Nucleus accumbens (tissue), 56 donors: Measurements from ENCODE around the gene RPL22.
"Not testable (repeated sequence)": the region's sequence is repeated elsewhere in the genome, so short reads cannot be mapped to it uniquely, and the experiment has no call there.

Experiments used
- DNase-seq, 56 donors: peaks; one replicate each; lab custom pipeline; 2025; lab: John Stamatoyannopoulos, UW

The RPL22 gene

GRCh38 chr1:6234502-6235295, 35.3 kb upstream of the RPL22 start:
- peak in 20 of 56 donors; percentile 3 to 61 (median 24) for DNase-seq

- DNase-seq: no peak
Observed at GRCh38 chr1:6233376-6233775, 34.0 kb upstream of the RPL22 start.

- peak in 1 of 56 donors; percentile 28 for DNase-seq
Observed at GRCh38 chr1:6225651-6226050, 26.3 kb upstream of the RPL22 start.

- no peak for DNase-seq
Observed at GRCh38 chr1:6224718-6225117, 25.3 kb upstream of the RPL22 start.

GRCh38 chr1:6223617-6224016, 24.2 kb upstream of the RPL22 start:
- DNase-seq: no peak

- no peak for DNase-seq
Observed at GRCh38 chr1:6222636-6223035, 23.2 kb upstream of the RPL22 start.

- no peak for DNase-seq
Observed at GRCh38 chr1:6221210-6221784, 21.9 kb upstream of the RPL22 start.

- DNase-seq: no peak
Observed at GRCh38 chr1:6220236-6220635, 20.8 kb upstream of the RPL22 start.

GRCh38 chr1:6219641-6220040, 20.2 kb upstream of the RPL22 start:
- DNase-seq: not testable (repeated sequence)

GRCh38 chr1:6218375-6219164, 19.2 kb upstream of the RPL22 start:
- DNase-seq: no peak

- DNase-seq: no peak
Observed at GRCh38 chr1:6212193-6212959, 13.0 kb upstream of the RPL22 start.

GRCh38 chr1:6211731-6212130, 12.3 kb upstream of the RPL22 start:
- no peak for DNase-seq

- DNase-seq: no peak
Observed at GRCh38 chr1:6210591-6211355, 11.4 kb upstream of the RPL22 start.

GRCh38 chr1:6209661-6210580, 10.5 kb upstream of the RPL22 start:
- no peak for DNase-seq

GRCh38 chr1:6208723-6209660, 9.6 kb upstream of the RPL22 start:
- DNase-seq: peak in 6 of 56 donors; percentile 9 to 37 (median 20)

- DNase-seq: no peak
Observed at GRCh38 chr1:6207921-6208320, 8.5 kb upstream of the RPL22 start.

- DNase-seq: no peak
Observed at GRCh38 chr1:6207075-6207885, 7.9 kb upstream of the RPL22 start.
